ENCODE results near the gene CRBN. TPM values are rescaled to one million over a fixed set of nuclear protein-coding genes. Genes with fewer than 3 reads are reported as not detected.

CRBN gene
- polyA plus RNA-seq, 1 of the 3 experiments (the other 2 are of a cell fraction) = 17.5 TPM

GRCh38 chr3:3129579-3129978 is 49.9 kb downstream of the CRBN start:
- Histone ChIP-seq H3K79me2 (ENCODE audit: insufficient read depth) (peaks cover 64% of the 10 kb centered on the region), H3K4me1 (ENCODE audit: control insufficient read depth in 1 of 2, insufficient read depth in 2 of 2, low read depth in 1 of 2, low read length in 1 of 2) (peaks cover 0 to 8% of the 10 kb centered on the region in 2 experiments; a peak in 2 of 4 replicates), H3F3A (replicated peaks; ENCODE audit: insufficient read depth) (peaks cover 4% of the 10 kb centered on the region), H4K20me1 (ENCODE audit: insufficient read depth) (0 out of 2 replicates have a peak, but pooled peaks cover 3% of the 10 kb centered on the region), H3K36me3 (replicated peaks in 1 of 2; ENCODE audit: control insufficient read depth in 1 of 2, insufficient read depth in 2 of 2, low read length in 1 of 2) (peaks cover 29 to 44% of the 10 kb centered on the region in 2 experiments), H3K9ac (no peak overlapping the region), H3K4me3 (ENCODE audit: low read depth in 2 of 2, low read length in 1 of 2) (no peak overlapping the region), H3K27ac (ENCODE audit: low read depth in 2 of 2, low read length in 1 of 2) (no peak overlapping the region), H3K9me2 (no peaks in the 10 kb centered on the region), H3K4me2 (no peak overlapping the region), H3K27me3 (ENCODE audit: insufficient read depth) (no peaks in the 10 kb centered on the region), H3K9me3 (no peaks in the 10 kb centered on the region), H2AFZ (ENCODE audit: low read depth) (no peak overlapping the region)
- 76% methylated on average over 5 of the region's 5 CpGs for WGBS (ENCODE audit: low lambda C conversion rate)
- CTCF ChIA-PET = interaction anchor here (0.7 kb wide), 1 partner anchor 48 kb away, joined by 3 read pairs; no protein-coding TSS in a partner anchor
- TF ChIP-seq NFIC (IDR thresholded peaks at IDR 0.05; ENCODE audit: borderline replicate concordance) (no peak), RAD21 (IDR thresholded peaks at IDR 0.05; ENCODE audit: low read length) (no peak), FOSL2 (IDR thresholded peaks at IDR 0.05; ENCODE audit: borderline replicate concordance, low read depth) (no peak), SMC3 (IDR thresholded peaks at IDR 0.05; ENCODE audit: low read depth, low read length) (no peak), CTCF (IDR thresholded peaks at IDR 0.05) (no peak), NRF1 (IDR thresholded peaks at IDR 0.05; ENCODE audit: low read depth, low read length) (no peak), MAX (IDR thresholded peaks at IDR 0.05; ENCODE audit: low read depth) (no peak), JUND (IDR thresholded peaks at IDR 0.05) (no peak), TEAD4 (IDR thresholded peaks at IDR 0.05; ENCODE audit: borderline replicate concordance, insufficient read depth) (no peak), RFX5 (IDR thresholded peaks at IDR 0.05; ENCODE audit: low read length) (no peak), ZBTB33 (IDR thresholded peaks at IDR 0.05; ENCODE audit: borderline replicate concordance, low read depth) (no peak), RCOR1 (IDR thresholded peaks at IDR 0.05; ENCODE audit: low read length) (no peak), PBX3 (IDR thresholded peaks at IDR 0.05) (no peak), EP300 (IDR thresholded peaks at IDR 0.05; ENCODE audit: borderline replicate concordance in 1 of 2, low read depth in 1 of 2, low read length in 1 of 2) (no peak), EZH2phosphoT487 (IDR thresholded peaks at IDR 0.05; ENCODE audit: borderline replicate concordance, low read depth) (no peak), POLR2AphosphoS5 (IDR thresholded peaks at IDR 0.05; ENCODE audit: low read depth, low read length) (no peak), RXRA (IDR thresholded peaks at IDR 0.05; ENCODE audit: borderline replicate concordance, low read depth) (no peak), GATA2 (CRISPR knock-in tag; IDR thresholded peaks at IDR 0.05) (no peak), MEF2A (IDR thresholded peaks at IDR 0.05; ENCODE audit: borderline replicate concordance, low read depth) (no peak), USF1 (IDR thresholded peaks at IDR 0.05; ENCODE audit: borderline replicate concordance, low read depth) (no peak)
- POLR2A ChIA-PET = no interaction called here
- no peak for DNase-seq
